Panc1 (cell line): Measurements from ENCODE around the gene PLIN5.

ENCODE experiments used
- CTCF ChIP-seq: fragments of 450-650 bp; IDR thresholded peaks from 2 replicates; pipeline ENCODE4 v1.5.1; 2017; ENCODE audit warnings: mild to moderate bottlenecking
- POLR2AphosphoS5 ChIP-seq: IDR thresholded peaks from 2 replicates; pipeline ENCODE4 v1.6.1; 2012; ENCODE audit warnings: mild to moderate bottlenecking, low read depth, low read length, moderate library complexity
- REST ChIP-seq, 2 experiments: IDR thresholded peaks; 2 replicates each; pipeline ENCODE4 v1.6.1; 2011 to 2012; ENCODE audit warnings: low read depth in 2 of 2, control low read depth in 1 of 2, low read length in 1 of 2, mild to moderate bottlenecking in 1 of 2, moderate library complexity in 1 of 2; ENCODE audit not compliant: insufficient read depth in 1 of 2
- SIN3A ChIP-seq: IDR thresholded peaks from 2 replicates; pipeline ENCODE4 v1.6.1; 2012; ENCODE audit warnings: low read depth, mild to moderate bottlenecking, low read length, moderate library complexity, borderline replicate concordance; ENCODE audit not compliant: insufficient read depth

- TF ChIP-seq CTCF, result no peak
- TF ChIP-seq POLR2AphosphoS5, result no peak
- TF ChIP-seq REST (IDR thresholded peaks at IDR 0.05; ENCODE audit: insufficient read depth in 1 of 2, low read depth in 2 of 2, low read length in 1 of 2), result no peak
- TF ChIP-seq SIN3A, result no peak
Measured at GRCh38 chr19:4577020-4577782, 42.2 kb upstream of the PLIN5 start.
